Measurements from ENCODE around the gene FASN.
"Not testable (repeated sequence)": the region's sequence is repeated elsewhere in the genome, so short reads cannot be mapped to it uniquely, and the experiment has no call there.

The FASN gene

DNA sequence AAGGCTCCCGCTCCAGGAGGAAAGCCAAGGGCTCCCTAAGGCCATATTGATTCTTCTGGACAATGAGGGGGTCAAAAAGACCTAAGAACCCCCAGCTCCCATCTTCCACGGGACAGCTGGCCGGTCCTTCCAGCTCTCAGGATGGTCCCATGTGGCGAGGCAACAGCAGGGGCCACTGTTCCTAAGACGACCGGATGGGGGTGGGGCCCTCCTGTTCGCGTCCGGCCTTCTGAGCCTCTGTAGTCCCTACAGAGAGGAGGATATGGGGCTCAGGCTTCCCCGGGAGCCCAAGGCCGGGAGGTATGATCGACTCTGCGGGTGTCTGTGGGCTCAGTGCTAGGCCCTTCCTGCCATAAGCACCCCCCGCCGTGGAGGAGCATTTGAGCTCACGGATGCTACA lies 54.5 kb downstream of the FASN start:
- no peak for DNase-seq (ENCODE audit: low spot score)

DNA sequence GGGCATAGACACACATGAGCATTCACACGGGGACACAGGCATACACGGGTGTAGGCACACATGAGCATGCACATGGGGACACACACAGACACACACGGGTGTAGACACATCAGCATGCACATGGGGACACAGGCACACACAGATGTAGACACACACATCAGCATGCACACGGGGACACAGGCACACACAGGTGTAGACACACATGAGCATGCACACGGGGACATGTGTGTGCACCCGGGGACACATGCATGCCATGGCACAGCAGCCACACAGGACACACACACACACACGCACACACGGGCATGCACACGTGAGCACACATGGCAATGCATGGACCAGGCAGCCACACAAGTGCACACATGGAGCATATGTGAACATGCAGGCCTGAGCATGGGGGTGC lies 55.4 kb downstream of the FASN start:
- DNase-seq (ENCODE audit: low spot score): no peak

DNA sequence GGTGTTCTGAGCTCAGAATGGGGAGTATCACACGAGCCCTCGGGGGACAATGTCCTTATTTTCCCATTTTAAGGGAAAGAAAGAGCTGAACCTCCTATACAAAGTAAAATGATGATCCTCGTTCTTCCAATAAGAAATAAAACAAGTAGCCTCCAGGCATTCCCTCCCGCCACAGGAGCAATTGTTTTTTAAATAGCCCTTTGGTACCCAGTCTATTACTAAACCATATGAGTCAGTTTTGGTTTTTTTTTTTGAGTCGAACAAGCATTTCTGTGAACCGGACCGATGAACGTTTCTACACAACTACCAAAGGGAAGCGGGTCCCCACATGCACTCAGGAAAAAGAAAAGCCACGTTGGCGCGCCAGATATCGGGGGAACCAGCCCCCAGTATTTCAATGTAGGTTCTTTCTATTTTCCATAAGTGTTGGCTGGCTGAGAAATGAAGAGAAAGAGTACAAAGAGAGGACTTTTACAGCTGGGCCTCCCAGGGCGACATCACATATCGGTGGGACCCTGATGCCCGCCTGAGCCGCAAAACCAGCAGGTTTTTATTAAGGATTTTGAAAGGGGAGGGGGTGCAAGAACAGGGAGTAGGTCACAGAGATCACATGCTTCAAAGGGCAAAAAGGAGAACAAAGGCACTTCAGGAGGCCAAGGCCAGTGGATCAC lies 56.8 kb downstream of the FASN start:
- no peak for DNase-seq (ENCODE audit: low spot score)

DNA sequence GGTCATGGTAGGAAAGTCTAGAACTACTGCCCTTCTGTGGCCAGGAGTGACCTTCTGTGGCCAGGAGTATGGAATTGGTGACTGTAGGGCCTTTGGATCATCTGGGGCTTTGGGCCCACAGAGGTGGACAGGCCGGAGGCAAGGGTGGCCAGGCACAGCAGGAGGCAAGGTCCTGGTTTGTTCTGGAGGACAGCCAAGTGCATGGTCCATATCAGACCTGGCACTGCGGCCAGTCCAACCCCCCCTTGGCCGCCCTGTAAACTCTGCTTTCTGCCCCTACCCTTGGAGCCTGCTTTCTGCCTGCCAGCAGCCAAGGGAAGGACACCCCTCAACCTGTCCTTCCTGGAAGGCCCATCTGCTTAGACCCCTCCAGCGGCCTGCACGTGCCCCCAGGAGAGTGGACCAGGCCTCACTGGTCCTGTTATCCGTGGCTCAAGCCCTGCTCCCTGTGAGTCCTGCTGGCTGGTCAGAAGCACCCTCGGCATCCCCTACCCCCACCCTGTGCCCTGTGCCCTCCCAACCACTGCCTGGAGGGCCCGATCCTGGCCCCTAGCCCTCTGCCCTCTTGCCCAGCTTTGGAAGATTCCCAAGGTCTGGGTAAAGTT lies 58.2 kb downstream of the FASN start:
- DNase-seq (ENCODE audit: low spot score): no peak

DNA sequence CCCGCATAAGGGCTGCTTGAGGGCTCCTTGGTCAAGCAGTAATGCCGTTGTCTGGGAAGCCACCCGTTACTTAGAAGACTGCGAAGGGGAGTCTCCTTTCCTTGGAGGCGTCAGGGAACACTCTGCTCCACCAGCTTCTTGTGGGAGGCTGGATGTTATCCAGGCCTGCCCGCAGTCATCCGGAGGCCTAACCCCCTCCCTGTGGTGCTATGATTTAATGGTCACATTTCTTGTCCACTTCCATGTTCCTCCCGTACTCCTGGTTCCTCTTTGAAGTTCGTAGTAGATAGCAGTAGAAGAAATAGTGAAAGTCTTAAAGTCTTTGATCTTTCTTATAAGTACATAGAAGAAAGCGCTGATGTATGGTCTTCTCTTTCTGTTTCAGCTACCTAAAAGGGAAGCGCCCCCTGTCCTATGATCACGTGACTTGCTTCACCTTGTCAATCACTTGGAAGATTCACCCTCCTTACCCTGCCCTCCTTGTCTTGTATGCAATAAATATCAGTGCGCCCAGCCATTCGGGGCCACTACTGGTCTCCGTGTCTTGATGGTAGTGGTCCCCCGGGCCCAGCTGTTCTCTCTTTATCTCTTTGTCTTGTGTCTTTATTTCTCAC lies 59.1 kb downstream of the FASN start:
- not testable (repeated sequence) for DNase-seq (ENCODE audit: low spot score)

DNA sequence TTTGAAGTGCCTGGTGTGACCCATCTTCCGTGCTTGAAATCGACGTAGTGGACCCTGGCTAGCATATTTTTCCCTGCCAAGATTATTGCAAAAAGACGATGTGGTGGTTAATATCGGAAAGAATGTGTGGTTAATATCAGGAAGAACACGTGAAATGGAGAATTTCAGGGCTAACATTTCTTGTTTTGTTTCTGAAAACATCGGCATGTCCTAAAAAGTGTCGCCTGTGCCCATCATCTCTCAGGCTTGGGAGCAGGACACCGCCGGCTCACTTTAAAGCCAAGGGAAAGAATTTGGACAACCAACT lies 60.2 kb downstream of the FASN start:
- no peak for DNase-seq (ENCODE audit: low spot score)

DNA sequence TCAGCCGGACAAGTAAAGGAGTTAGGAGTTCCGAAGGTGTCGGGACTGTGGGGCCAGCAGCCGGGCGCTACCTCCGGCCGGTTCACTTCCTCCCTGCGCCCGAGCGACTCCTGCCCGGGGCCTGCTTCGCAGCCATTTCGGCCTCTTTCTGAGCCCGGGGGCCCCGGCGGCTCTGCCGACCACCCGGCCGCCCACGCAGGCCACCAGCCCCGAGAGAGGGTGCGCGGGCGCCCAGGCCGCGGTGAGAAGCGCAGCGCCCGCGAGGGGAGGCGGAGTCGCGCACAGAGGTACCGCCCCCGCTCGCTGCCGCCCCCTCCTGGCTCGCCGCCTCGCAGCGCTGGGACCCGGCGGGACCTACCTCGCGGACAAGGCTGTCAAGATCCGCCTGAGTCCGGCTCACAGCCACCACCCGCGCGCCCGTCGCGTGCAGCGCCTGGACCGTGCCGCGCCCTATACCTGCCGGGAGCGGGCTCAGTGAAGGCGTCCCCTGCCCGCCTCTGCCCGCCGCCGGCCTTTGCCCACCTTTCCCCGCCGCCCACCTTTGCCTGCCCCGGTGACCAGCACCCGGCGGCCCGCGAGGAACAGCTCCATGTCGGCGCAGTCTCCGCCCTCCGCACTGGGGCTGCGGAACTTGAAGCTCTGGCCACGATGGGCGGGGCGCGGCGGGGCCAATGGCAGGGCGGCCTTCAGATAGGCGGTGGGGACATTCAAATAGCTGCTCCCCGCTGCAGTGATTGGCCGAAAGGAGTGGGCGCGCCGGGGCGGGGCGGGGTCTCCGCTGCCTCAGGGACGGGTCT lies 60.7 kb downstream of the FASN start, which contains the start of gene DCXR:
TSS of gene DCXR (minus strand) at position 606 of the 797 bp plus-strand sequence. CDS start at position 591, 15 bp downstream.
- peak; percentile 96 for DNase-seq (ENCODE audit: low spot score)

DNA sequence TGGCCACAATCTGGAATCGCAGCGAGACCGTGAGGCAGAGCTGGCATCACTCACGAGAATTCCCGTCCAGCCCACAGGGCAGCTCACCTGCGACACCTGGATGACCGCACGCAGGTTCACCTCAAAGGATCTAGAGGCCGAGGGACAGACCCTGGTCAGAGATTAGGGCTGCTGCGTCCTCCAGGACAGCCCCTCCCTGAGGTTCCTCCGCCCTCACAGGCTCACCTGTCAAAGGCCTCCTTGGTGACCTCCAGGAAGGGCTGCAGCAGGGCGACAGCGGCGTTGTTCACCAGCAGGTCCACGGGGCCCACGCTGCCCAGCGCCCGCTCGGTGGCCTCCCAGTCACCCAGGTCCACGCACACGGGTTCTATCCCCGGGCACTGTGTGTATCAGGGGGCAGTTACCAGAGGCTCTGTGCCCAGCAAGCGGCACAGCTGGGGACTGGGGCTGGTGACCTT lies 61.4 kb downstream of the FASN start:
- peak; percentile 15 for DNase-seq (ENCODE audit: low spot score)

DNA sequence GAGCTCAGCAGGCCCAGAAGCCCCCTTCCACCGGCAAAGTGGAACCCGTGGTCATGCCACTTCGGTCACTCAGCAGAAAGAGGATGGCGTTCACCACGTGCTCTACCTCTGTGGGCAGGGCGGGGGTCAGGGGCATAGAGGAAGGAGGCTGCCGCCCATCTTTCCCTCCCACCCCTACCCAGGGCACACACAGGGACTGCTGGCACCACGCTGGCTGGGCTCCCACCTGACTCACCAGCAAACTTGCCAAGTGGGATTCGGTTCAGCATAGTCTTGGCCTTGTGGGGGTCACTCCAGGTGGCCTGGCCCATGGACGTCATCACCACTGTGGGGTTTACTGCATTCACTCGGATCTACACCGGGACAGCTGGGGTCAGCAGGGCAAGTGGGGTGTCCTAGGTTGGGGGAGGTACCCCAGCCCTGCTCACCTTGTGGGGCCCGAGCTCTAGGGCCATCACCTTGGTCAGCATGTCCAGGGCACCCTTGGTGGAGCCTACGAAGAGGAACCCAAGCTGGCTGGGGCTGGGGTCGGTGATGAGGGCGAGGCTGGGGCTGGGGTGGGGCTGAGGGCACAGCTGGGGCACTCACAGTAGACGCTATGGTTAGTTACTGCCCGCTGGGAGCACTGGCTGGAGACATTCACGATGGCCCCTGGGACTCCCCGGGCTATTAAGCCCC lies 61.9 kb downstream of the FASN start:
- no peak for DNase-seq (ENCODE audit: low spot score)

DNA sequence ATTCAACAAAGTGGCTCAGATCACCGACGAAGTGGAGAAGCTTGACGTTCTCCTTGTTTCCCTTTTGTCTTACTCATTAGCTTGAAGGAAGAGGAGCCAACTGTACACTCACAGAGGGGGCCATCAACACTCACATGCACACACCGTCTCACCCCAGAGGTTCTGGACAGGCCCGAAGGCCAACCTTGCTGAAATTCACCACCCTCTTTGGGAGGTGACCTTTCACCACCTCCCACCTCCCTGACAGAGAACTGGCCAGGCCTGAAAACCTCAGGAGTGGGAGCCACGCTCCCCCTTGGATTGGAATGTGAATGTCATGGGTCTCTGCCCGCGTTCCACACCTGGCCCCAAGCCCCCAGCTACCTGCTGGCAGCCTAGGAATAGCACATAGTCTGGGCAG lies 62.5 kb downstream of the FASN start:
- no peak for DNase-seq (ENCODE audit: low spot score)

DNA sequence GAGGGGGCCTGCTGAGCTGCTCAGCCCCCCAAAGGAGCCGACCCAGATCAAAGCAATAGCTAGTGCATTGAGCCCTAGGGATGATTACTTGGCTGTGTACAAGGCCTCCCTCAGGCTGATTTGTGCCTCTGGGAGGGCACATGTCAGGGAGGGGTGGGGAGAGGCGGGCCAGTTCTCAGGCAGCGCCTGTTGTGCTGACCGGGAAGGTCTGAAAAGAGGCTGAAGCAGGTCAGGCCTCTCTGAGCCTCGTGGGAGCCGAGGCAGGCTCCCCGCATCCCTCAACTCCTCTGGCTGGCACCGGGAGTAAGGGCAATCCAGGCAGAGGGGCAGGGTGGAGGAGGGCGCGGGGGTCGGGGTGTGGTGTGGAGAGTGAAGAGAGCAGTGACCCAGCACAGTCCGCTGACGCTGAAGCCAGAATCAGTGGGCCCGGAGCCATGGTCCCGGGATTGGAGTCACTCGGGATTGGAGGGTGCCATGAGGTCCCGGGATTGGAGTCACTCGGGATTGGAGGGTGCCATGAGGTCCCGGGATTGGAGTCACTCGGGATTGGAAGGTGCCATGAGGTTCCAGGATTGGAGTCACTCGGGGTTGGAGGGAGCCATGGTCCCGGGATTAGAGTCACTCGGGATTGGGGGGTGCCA lies 63.5 kb downstream of the FASN start:
- DNase-seq (ENCODE audit: low spot score): no peak

DNA sequence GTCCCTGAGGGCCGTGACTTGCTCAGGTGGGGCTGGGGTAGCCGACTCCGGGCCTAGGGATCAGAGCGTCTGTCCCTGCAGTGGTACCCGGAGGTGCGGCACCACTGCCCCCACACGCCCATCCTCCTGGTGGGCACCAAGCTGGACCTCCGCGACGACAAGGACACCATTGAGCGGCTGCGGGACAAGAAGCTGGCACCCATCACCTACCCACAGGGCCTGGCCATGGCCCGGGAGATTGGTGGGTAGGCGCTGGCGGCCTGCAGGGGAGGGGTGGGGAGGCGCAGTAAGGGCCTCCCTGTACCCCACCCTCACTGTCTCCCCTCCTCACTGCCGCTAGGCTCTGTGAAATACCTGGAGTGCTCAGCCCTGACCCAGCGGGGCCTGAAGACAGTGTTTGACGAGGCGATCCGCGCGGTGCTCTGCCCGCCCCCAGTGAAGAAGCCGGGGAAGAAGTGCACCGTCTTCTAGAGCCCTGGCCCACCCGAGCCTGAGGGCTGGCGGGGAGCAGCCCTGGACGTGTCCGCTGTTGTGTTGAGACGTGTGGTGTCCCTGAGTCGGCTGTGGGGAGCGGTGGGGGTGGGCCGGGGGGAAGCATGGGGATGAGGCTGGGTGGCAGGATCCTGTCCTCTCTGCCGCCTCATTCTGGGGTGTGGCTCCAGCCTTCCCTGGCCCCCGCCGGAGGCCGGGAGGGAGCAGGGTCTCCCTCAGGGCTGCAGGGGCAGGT lies 64.5 kb downstream of the FASN start:
- DNase-seq (ENCODE audit: low spot score): no peak

DNA sequence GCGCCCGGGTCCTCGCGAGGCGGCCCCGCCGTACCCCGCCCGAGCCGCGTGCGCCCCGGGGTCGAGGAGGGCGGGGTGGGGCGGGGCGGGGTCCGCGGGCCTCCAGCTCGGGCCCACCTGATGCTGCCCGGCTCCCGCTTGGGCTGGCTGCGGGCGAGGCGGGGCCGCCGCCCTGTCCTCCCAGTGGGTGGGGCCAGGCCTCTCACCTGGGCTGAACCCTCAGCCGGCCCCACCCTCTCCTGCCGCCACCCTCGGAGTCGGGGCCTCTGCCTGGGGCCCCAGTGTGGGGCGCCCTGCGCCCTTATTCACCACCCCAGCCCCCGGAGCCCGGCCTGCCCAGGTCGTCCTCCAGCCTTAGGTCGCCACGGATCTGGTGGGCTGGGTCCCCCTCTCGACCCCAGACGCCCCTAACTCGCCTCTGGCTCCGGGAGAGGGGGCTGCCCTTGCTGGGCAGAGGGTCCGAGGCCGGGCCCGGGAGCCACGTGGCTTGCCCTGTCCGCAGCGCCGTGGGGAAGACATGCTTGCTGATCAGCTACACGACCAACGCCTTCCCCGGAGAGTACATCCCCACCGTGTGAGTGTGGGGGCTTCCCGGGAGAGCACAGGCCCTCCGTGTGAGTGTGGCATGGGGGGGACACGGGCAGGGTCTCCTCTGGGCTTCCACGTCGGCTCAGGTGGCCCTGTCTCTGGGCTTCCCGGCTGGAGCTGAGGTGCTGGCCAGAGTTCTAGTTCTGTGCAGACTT lies 66.0 kb downstream of the FASN start:
- DNase-seq (ENCODE audit: low spot score): peak; percentile 44

DNA sequence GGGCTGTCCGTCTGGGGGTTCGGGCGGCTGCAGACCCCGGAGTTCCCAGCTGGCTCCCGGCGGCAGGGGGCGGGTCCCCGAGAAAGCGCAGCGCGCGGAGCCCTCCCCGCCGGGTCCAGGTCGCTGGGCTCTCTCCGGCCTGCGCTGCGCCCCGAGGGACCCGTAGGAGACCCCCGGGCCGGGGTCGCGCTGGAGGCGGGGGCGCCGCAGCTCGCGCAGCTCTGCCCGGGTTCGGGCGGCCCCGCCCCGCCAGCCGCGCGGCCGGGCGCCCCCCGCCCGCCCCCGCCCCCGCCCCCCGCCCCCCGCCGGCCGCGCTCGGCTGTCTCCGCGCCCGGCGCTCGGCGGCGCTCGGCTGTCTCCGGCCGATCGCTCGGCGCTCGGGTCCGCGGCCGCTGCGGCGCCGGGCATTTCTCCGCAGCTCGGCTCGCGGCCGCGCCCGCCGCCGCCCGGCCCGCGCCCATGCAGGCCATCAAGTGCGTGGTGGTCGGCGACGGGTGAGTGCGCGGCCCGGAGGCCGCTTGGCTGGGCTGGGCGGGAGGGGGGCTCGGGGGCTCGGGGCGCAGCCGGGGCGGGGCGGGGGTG lies 66.6 kb downstream of the FASN start, which contains the start of gene RAC3:
TSS of gene RAC3 (plus strand) at position 376 of the 582 bp plus-strand sequence. CDS start at position 460, 84 bp downstream.
- DNase-seq (ENCODE audit: low spot score): peak; percentile 33

DNA sequence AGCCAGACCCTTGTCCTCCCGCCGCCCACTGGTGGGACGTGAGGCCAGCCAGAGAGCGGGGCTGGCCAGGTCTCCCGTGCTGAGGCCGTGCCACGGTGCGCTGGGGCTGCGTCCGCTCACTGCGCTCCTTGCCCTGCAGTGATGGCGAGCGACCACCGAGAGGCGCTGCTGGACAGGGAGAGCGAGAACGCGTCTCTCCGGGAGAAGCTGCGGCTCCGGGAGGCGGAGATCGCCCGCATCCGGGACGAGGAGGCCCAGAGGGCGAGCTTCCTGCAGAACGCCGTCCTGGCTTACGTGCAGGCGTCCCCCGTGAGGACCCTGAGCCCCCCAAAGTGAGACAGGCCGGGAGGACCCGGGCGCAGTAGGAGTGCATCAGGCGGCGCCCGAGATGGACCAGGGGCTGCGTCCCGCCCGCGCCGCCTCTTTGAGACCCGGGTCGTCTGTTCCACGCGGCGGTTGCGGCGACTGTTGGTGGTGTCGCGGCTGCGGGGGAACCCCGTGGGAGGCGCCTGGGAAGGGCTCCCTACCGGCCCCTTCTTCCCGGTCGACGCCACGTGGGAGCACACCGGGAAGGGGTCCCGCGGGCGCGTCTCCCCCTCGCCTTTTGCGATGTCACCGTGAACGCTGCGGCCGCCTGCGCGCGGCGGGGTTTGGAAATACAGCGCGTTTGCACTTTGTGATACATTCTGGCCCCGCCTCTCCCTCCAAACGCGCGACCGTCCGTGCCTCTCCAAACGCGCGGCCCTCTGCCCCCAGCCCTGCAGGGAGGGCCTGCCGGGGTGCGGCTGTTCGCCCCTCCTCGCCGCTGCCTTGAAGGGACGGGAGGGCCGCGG lies 67.3 kb downstream of the FASN start:
- peak; percentile 83 for DNase-seq (ENCODE audit: low spot score)

DNA sequence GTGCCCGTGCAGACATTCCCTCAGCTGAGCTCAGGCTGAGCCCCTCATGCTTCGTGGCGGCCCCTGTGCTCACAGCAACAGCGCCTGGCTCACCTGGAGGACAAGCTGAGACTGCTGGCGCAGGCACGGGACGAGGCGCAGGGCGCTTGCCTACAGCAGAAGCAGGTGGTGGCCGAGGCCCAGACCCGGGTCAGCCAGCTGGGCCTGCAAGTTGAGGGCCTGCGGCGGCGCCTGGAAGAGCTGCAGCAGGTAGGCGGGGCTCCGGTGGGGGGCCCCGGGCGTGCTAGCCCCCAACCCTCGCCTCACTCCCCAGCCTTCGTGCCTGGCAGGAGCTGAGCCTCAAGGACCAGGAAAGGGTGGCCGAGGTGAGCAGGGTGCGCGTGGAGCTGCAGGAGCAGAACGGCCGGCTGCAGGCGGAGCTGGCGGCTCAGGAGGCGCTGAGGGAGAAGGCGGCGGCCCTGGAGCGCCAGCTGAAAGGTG lies 68.0 kb downstream of the FASN start:
- no peak for DNase-seq (ENCODE audit: low spot score)

DNA sequence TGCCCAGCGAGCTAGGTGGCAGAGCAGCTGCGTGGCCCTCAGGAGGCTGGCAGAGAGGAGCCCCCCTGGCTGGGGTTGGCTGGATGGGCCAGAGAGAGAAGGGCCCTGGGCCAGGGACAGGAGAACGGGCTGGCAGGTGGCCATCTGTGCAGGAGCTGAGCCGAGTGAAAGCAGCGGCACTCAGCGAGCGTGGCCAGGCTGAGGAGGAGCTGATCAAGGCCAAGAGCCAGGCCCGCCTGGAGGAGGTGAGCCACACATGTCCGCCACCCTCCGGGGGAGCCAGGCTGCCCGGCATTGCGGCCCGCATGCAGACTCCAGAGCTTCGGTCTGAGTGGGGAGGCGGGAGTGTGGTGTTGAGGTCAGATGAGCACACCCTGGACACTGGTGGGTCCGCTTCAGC lies 68.6 kb downstream of the FASN start:
- no peak for DNase-seq (ENCODE audit: low spot score)

DNA sequence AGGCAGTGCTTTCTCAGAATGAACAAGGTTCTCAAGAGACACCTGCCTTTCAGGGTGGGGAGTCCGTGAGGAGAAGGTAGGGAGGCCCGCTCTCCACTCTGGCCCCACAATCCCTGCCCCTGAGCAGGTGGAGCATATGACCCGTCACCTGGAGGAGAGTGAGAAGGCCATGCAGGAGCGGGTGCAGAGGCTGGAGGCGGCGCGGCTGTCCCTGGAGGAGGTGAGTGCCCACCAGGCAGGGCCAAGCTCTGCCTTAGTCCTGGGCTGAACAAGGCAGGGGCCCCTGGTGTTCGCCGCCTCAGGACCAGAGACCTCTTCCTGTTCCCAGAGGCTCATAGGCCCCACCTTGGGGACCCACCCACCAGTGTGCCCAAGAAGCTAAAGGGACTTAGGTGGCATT lies 69.1 kb downstream of the FASN start:
- DNase-seq (ENCODE audit: low spot score): no peak
